ENCODE measurements around the gene HAO2.

GRCh38 chr1:119320100-119320499, 48.5 kb upstream of the HAO2 start:
- no peak for TF ChIP-seq TCF12 (IDR thresholded peaks at IDR 0.05; ENCODE audit: low read depth)
- no peak for TF ChIP-seq YY1 (IDR thresholded peaks at IDR 0.05; ENCODE audit: low read depth)
- no peak for TF ChIP-seq REST (IDR thresholded peaks at IDR 0.05; ENCODE audit: low read depth)
- TF ChIP-seq RAD21 (IDR thresholded peaks at IDR 0.05; ENCODE audit: low read depth): no peak
- TF ChIP-seq CEBPB (IDR thresholded peaks at IDR 0.05): no peak
- no peak for TF ChIP-seq USF1 (IDR thresholded peaks at IDR 0.05)
- TF ChIP-seq EP300 (IDR thresholded peaks at IDR 0.05; ENCODE audit: borderline replicate concordance): no peak
